GM18951 (cell line): ENCODE data around the gene ZKSCAN2.

ENCODE experiments used
- POLR2A ChIP-seq: IDR thresholded peaks from 4 replicates; pipeline ENCODE4 v1.6.1; 2011; ENCODE audit warnings: mild to moderate bottlenecking; ENCODE audit not compliant: insufficient read length, insufficient read depth; ENCODE audit errors: extremely low read depth
- in situ Hi-C: fragments of 300-500 bp; cut with MboI; formaldehyde crosslinking; loops from one replicate; pipeline ENCODE4 v1.12.0; 2022; ENCODE audit warnings: low sequenced_read_pairs, mixed read lengths, inconsistent platforms; ENCODE audit not compliant: unreplicated experiment

The ZKSCAN2 gene

DNA sequence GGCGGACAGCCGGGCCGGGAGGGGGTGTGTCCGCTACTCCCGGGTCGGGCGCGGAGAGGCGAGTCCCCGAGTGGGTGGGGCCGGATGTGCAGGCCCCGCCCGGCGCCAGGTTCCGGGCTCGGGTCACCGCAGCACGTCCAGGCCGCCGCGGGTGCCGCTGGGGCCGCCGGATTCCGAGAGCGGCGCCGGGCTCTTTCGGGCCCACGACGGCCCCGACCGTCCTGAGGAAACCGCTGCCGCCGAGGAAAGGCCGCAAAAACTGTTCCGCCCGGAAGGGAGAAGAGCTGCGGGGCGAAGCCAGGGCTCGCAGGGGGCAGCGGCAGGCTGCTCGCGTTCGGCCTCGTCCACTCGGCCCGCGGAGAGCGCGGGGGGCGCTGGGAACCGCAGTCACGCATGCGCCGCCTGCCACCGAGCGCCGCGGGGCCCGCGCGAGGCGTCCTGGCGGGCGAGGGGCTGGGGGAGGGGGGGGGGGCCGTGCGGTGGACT is at the start of gene ZKSCAN2:
ZKSCAN2 (minus strand) TSS at position 376 of the 486 bp plus-strand sequence. CDS start 718 bp downstream, outside the sequence.
- in situ Hi-C loops, result no loop called here
- peak; percentile 92 for TF ChIP-seq POLR2A

DNA sequence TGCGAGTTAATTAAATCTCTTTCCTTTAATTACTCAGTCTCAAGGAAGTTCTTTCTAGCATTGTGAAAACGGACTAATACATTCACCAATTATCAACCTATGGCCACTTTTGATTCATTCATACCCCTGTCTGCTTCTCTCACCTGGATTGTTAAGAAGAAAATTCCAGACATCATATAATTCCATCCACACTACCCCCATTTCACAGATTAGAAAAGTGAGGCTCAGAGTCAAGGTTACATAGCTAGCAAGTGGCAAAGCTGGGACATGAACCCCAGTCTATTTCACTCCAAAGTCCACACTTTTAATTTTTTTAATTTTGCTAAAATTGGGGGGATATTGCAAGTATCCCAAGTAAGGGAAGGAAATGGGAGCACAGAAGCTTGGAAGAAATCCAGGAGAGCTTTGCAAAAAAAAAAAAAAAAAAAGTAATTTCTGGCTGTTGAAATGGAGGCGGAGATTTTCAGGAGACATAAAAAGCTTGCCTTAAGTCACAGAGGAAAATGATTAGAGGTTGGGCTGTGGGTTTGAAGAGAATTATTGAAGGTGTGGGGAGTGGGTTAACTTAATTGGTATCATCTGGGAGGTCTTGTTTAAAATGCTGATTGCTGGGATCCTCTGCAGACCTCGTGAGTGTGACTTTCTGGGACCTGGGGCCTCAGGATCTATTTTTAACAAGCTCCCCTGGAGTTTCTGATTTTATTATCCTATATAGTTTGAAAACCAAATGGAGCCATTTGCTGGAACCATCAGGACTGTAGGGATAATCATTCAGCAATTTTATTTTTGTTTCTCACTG is 42.3 kb upstream of the ZKSCAN2 start:
- in situ Hi-C loops, result no loop called here

DNA sequence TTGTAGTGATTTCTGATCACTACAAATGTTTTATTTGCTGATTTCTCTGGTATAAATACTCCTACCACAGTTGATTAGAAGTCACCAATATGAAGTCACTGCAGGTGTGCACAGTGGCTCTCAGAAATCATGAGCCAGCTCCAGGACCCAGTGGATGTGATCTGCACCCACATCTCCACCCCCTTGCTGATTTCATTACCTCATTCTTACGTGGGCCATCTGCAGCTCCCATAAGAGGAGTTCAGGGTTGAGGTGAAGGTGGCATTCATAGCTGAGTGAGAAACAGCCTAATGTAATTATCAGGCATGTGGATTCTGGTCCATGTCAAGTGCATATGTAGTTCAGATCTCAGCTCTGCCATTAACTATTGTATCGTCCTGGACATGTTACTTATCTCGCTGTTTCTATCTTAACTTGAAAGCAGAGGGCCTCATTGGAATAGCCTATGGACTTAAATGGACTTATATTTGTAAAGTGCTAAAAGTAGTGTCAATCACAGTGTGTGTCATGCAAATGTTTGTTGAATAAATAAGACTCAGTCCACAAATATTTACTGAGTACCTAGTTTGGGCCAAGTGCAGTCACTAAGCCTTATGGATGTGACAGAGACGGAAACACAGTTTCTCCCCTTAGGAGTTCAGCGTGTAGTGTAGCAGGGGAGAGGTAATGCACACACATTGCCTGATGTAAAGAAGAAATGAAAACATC is 40.7 kb upstream of the ZKSCAN2 start:
- in situ Hi-C loops, result no loop called here
- no peak for TF ChIP-seq POLR2A

More for the DNA sequence above, 42.3 kb upstream of the ZKSCAN2 start:
- no peak for TF ChIP-seq POLR2A

DNA sequence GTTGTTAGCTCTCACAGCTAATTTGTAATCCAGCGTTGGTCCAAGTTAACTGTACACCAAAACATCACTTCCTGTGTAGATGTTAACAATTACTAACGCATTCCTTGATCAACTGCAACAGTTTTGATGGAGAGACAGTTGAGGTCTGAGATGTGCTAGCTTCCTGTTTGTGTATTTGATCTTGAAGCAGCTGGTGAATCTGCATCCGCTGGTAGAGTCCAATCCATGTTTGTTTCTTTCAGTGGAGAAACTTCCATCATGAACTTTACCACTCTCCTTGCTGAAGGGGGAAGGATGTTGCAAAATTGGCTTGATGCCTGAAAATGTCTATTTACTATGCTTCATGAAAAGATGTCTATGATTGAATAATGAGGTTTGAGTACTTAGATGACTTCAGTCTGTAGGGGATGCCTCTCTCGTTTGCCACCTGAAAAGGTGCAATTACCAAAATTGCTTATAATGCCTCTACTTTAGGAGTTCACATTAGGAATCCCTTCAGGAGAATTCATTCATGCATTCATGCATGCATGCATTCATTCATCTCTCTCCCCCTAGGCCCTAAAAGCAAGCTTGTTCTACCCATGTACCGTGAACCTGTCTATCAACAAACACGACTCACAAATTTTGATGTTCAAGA is 39.6 kb upstream of the ZKSCAN2 start:
- no peak for TF ChIP-seq POLR2A
- in situ Hi-C loops, result no loop called here

DNA sequence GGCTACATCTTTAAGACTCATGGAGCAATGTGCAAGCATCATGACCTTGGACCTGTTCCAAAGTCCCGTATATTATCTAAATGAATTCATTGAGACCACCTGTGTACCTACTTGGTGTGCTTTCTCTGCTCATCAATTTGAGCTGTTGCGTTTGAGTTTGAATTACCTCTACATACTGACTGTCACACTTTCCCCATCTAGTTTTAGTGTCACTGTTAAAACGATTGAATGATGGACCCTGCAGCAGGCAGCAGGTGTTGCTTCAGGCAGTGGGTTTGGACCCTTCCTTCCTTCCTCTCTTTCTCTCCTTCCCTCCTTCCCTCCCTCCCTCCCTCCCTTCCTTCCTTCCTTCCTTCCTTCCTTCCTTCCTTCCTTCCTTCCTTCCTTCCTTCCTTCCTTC is 33.9 kb upstream of the ZKSCAN2 start:
- in situ Hi-C loops, result no loop called here
- TF ChIP-seq POLR2A, result no peak

DNA sequence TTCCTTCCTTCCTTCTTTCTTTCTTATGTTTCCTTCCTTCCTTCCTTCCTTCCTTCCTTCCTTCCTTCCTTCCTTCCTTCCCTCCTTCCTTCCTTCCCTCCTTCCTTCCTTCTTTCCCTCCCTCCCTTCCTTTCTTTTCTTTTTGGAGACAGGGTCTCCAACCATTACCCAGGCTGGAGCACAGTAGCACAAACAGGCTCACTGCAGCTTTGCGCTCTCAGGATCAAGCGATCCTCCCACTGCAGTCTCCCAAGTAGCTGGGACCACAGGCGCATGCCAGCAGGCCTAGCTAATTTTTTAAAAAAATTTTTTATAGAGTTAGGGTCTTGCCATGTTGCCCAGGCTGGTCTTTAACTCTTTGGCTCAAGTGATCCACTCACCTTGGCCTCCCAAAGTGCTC is 31.8 kb upstream of the ZKSCAN2 start:
- TF ChIP-seq POLR2A, result no peak
- in situ Hi-C loops, result no loop called here

DNA sequence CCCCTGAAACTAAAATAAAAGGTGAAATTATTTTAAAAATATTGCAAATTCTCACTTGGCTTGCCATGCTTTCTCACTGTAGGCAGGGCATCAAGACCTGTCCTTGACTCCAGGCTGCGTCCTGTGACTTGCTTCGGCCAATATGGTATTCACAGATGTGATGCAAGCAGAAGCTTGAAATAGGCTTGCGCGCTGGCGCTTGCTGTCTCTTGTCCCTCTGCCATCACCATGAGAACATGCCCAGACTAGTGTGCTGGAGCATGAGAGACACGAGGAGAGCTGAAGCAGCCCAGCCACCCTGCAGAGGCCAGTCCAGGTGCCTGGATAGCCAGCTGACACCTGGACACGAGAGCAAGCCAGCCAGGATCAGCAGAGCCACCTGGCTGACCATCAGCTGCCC is 21.8 kb upstream of the ZKSCAN2 start:
- in situ Hi-C loops, result no loop called here
- TF ChIP-seq POLR2A, result no peak

DNA sequence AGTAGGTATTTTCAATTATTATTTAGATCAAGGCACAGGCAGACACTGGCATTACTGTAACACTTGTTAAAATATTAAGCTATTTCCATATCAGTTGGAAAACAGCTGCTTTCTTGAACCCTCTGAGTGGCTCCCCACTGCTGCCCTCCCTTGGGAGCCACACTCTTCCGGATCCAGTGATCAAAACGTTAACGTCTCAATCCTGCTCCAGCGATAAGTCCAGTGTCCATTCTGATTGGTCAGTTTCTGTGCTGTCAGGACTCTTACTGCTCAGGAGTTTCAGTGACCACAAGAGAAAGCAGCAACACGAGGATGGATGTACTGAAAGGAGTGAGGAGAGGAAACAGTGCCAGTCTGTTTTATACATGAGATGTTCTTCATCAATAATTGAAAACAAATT is 13.8 kb upstream of the ZKSCAN2 start:
- in situ Hi-C loops, result no loop called here
- TF ChIP-seq POLR2A, result no peak

DNA sequence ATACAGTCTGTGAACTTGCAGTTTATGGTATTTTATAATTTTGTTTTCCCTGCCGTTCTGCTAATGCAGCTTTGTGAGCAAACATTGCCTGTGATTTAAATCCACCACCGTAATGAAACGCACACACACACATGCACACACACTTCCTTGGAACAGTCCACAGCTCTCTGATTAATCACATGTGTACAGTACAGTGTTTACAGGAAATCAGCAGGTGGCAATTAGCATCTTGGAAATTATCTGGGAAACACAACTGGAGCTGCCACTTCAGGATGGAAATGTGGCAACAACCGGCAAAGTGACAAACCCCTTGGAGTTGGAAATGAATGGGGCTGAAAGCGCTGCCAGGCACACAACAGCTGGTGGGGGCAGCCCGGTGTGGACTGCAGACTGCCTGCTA is 12.9 kb upstream of the ZKSCAN2 start:
- in situ Hi-C loops, result no loop called here
- TF ChIP-seq POLR2A, result no peak

DNA sequence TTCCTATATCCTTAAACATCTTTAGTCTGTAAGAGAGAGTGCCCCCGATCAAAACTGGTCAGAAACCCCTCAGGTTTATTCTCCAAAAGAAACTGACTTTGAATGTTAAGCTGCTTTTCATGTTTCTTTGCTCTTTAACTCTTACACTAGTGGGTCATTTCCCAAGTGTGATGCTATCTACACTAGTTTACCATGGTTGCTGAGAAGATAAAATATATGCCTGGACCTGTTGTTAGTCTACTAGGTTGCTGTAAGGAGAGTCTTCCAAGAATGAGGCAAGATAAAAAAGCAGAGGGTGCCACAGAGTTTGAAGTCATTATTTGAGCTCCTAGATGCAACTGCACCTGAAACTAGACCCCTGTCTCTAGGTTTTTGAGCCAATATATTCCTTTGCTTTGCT is 12.2 kb upstream of the ZKSCAN2 start:
- in situ Hi-C loops, result no loop called here
- TF ChIP-seq POLR2A, result no peak

DNA sequence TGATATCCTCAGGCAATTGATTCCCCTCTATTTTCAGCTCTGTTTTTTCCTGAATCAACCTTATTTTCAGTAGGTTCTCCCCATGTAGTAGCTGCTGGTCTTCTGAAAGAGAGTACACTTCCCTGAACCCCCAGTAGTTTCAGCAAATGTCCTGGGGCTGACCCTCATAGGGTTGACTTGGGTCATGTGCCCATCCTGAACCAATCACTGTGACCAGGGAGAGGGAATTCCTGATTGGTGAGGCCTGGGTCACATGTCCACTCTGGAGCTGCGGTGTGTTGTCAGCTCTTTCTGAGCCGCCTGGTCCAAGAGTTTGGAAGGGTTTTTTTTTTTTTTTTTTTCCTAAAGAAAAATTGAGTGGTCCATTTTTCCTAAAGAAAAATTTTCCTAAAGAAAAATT is 8.3 kb upstream of the ZKSCAN2 start:
- in situ Hi-C loops, result no loop called here
- no peak for TF ChIP-seq POLR2A

DNA sequence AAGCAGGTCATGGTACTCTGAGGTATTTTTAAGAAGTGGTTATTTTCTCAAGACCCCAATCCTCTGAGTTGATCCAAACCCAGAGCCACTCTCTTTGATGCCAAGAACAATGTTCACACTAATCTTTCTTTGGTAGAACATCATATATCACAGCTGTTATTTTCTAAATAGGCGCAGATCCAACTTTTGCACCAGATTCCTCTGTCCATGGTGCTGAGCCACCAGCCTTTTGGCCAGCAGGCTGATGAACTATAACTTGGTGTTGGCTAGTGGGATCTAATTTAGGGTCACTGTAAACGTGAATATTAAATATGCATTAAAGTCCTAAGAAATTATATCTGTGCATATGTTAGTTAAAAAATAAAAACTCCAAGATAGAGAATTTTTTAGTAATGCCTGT is 7.0 kb upstream of the ZKSCAN2 start:
- TF ChIP-seq POLR2A, result no peak
- in situ Hi-C loops, result no loop called here

DNA sequence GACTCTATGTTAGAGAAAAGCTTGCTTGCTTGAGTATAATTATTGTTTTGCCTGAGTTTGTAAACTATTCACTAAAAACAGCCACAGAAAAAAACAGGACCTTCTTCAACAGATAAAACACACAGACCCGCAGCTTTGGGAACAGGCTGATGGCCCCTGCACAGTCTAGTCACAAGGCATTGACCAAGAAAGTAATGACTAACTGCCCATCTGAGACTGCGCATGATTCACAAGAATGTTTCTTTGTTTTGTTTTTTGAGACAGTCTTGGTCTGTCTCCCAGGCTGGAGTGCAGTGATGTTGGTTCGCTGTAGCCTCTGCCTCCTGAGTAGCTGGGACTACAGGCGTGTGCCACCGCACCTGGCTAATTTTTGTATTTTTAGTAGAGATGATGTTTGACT is 2.8 kb upstream of the ZKSCAN2 start:
- no peak for TF ChIP-seq POLR2A
- in situ Hi-C loops, result no loop called here
